Measurements from ENCODE around the gene ARHGAP15.

Gene ARHGAP15

DNA sequence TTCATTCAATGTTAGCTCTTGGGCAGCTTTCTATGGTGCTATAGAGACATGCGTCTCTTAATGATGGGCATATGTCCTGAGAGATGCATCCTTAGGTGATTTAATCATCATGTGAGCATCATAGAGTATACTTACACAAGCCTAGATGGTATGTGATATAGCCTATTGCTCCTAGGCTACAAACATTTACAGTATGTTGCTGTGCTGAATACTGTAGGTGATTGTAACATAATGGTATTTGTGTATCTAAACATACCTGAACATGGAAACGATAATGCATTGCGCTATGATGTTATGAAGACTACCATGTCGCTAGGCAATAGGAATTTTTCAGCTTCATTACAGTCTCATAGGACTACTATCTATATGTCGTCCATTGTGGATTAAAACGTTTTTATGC is 89.4 kb downstream of the ARHGAP15 start:
- no peaks in the 10 kb centered on the region for H3K27me3 ChIP-seq (ENCODE audit: insufficient read depth, low read depth, severe bottlenecking)
- H3K36me3 ChIP-seq: no peaks in the 10 kb centered on the region
- no peak overlapping the region for H3K4me3 ChIP-seq (ENCODE audit: low read depth, low read length)
- no peaks in the 10 kb centered on the region for H3K9me3 ChIP-seq (ENCODE audit: severe bottlenecking)
- DNase-seq: no peak
- no peak overlapping the region for H3K27ac ChIP-seq
- TF ChIP-seq CTCF (IDR thresholded peaks at IDR 0.05; ENCODE audit: low read depth, low read length): no peak

DNA sequence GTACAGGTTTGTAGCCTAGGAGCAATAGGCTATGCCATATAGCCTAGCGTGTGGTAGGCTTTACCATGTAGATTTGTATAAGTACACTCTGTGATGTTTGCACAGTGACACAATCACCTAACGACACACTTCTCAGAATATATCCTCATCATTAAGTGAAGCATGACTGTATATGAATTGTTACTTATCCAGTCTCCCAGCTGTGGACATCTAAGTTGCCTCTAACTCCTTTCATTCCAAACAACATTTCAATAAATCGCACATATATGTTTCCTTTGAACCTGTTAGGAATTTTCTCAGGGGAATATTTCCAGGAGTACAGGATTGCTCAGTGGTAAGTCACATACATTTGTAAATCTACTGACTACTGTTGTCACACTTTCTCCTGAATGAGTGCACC is 90.0 kb downstream of the ARHGAP15 start:
- H3K36me3 ChIP-seq: no peaks in the 10 kb centered on the region
- DNase-seq: no peak
- no peak for TF ChIP-seq CTCF (IDR thresholded peaks at IDR 0.05; ENCODE audit: low read depth, low read length)
- no peak overlapping the region for H3K4me3 ChIP-seq (ENCODE audit: low read depth, low read length)
- H3K27me3 ChIP-seq (ENCODE audit: insufficient read depth, low read depth, severe bottlenecking): no peaks in the 10 kb centered on the region
- no peak overlapping the region for H3K27ac ChIP-seq
- no peaks in the 10 kb centered on the region for H3K9me3 ChIP-seq (ENCODE audit: severe bottlenecking)

DNA sequence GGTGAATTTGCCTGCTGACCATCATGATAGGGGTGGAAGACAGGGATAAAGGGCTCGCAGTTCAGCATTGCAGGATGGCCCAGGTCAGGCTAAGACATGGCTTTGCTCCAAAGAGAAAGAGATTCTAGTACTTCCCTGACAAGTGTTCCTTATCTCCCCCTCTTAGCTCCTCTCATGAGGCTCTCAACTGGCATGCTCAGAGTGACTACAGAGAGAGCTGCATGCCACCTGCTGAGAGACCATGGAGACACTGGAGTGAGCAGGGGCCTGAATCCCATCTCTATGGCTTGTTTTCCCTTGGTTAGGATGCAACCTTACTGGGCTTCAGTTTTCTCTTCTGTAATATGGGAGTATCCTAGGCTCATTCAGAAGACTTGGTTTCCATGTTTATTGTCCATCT is 94.3 kb downstream of the ARHGAP15 start:
- Histone ChIP-seq H3K27ac (no peak overlapping the region), H3K4me3 (ENCODE audit: low read depth, low read length) (no peak overlapping the region)
- TF ChIP-seq CTCF (IDR thresholded peaks at IDR 0.05; ENCODE audit: low read depth, low read length): no peak

GRCh38 chr2:143225931-143226330 is 96.7 kb downstream of the ARHGAP15 start:
- TF ChIP-seq CTCF (IDR thresholded peaks at IDR 0.05; ENCODE audit: low read depth, low read length): no peak
- no peak overlapping the region for H3K27ac ChIP-seq
- no peak for DNase-seq
- H3K4me3 ChIP-seq (ENCODE audit: low read depth, low read length): no peak overlapping the region
- no peaks in the 10 kb centered on the region for H3K27me3 ChIP-seq (ENCODE audit: insufficient read depth, low read depth, severe bottlenecking)
- H3K9me3 ChIP-seq (ENCODE audit: severe bottlenecking): no peaks in the 10 kb centered on the region
- H3K36me3 ChIP-seq: no peaks in the 10 kb centered on the region

More for the DNA sequence above, 94.3 kb downstream of the ARHGAP15 start:
- H3K9me3 ChIP-seq (ENCODE audit: severe bottlenecking): no peaks in the 10 kb centered on the region
- H3K27me3 ChIP-seq (ENCODE audit: insufficient read depth, low read depth, severe bottlenecking): no peaks in the 10 kb centered on the region
- no peaks in the 10 kb centered on the region for H3K36me3 ChIP-seq
- no peak for DNase-seq

- Histone ChIP-seq H3K9me3 (ENCODE audit: severe bottlenecking) (no peaks in the 10 kb centered on the region), H3K27me3 (ENCODE audit: insufficient read depth, low read depth, severe bottlenecking) (no peaks in the 10 kb centered on the region), H3K27ac (no peak overlapping the region), H3K36me3 (no peaks in the 10 kb centered on the region), H3K4me3 (ENCODE audit: low read depth, low read length) (no peak overlapping the region)
- no peak for TF ChIP-seq CTCF (IDR thresholded peaks at IDR 0.05; ENCODE audit: low read depth, low read length)
- no peak for DNase-seq
Measured at GRCh38 chr2:143226714-143227541, 97.7 kb downstream of the ARHGAP15 start.

DNA sequence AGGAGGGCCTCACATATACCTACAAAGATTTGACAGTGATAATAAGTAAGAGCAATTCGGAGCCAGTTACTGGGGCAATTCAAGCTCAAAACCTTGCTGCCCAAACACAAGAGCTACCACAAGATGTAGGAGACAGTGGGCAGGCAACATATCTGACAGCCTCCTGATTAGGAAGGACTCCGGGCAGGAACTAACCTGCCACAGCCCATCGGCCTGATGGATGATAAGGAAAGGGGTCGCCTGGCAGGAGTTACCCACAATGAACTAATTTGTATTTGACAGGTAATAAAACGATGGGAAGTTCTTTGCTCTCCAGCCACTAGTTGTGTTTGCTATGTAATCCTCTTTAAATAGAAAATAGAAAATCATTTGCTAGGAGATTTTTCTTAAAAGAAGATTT is 100.2 kb downstream of the ARHGAP15 start:
- Histone ChIP-seq H3K4me3 (ENCODE audit: low read depth, low read length) (no peak overlapping the region), H3K27ac (no peak overlapping the region), H3K36me3 (no peaks in the 10 kb centered on the region), H3K27me3 (ENCODE audit: insufficient read depth, low read depth, severe bottlenecking) (no peaks in the 10 kb centered on the region), H3K9me3 (ENCODE audit: severe bottlenecking) (no peaks in the 10 kb centered on the region)
- no peak for TF ChIP-seq CTCF (IDR thresholded peaks at IDR 0.05; ENCODE audit: low read depth, low read length)
- DNase-seq: no peak
